GM19238 (cell line): ENCODE measurements around the gene TDG.
"Not testable (repeated sequence)": the region's sequence is repeated elsewhere in the genome, so short reads cannot be mapped to it uniquely, and the experiment has no call there.

Source experiments
- DNase-seq: peaks from one replicate; pipeline ENCODE4 v3.0.0; 2011; ENCODE audit warnings: low spot score; ENCODE audit not compliant: insufficient read length

TDG gene

GRCh38 chr12:104021862-104022261 lies 56.2 kb downstream of the TDG start:
- not testable (repeated sequence) for DNase-seq

GRCh38 chr12:104022786-104023185 lies 57.1 kb downstream of the TDG start:
- DNase-seq: no peak

- DNase-seq: no peak
Observed at GRCh38 chr12:104023710-104024109, 58.0 kb downstream of the TDG start.

DNA sequence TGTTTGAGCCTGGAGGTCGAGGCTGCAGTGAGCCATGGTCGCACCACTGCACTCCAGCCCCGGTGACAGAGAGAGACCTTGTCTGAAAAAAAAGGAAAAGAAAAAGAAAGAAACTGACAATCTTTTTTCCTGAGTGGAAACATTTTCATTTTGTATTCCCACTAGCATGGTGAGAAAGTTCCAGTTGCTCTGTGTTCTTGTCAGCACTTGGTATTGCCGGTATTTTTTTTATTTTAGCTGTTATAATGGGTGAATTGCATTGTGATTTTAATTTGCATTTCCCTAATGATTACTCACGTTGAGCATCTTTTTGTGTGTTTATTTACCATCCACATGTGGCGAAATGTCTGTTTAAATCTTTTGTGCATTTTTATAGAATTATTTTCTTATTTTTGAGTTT lies 58.7 kb downstream of the TDG start:
- no peak for DNase-seq

DNA sequence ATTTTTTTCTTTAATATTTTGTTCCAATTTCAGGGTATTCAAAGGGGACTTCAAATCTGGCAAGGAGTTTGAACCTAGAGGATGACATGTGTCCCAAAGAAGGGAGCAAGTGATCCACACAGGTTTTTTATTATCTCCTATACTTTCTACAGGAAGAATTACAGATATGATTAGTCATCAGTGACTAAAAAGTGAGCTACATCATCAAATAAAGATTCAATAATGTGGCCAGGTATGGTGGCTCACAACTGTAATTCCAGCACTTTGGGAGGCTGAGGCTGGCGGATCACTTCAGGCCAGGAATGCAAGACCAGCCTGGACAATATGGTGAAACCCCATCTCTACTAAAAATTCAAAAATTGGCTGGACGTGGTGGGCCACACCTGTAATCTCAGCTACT lies 60.1 kb downstream of the TDG start:
- DNase-seq: no peak

GRCh38 chr12:104026841-104027599 lies 61.3 kb downstream of the TDG start:
- DNase-seq: no peak

DNA sequence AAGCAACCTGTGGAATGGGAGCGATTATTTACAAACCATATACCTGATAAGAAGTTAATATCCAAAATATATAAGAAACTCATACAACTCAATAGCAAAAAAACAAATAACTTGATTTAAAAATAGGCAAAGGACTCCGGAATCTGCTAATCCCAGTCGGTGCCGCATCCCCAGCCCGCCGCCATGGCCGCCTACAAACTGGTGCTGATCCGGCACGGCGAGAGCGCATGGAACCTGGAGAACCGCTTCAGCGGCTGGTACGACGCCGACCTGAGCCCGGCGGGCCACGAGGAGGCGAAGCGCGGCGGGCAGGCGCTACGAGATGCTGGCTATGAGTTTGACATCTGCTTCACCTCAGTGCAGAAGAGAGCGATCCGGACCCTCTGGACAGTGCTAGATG lies 64.9 kb downstream of the TDG start:
- DNase-seq: not testable (repeated sequence)

DNA sequence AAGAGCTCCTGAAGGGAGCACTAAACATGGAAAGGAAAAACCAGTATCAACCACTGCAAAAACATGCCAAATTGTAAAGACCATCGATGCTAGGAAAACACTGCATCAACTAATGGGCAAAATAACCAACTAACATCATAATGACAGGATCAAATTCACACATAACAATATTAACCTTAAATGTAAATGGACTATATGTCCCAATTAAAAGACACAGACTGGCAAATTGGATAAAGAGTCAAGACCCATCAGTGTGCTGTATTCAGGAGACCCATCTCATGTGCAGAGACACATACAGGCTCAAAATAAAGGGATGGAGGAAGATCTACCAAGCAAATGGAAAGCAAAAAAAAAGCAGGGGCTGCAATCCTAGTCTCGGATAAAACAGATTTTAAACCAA lies 70.5 kb downstream of the TDG start:
- not testable (repeated sequence) for DNase-seq
